IPS DF 19.7 (cell line): ENCODE data around the gene DHRS2.

ENCODE experiments used
- DNase-seq: peaks from one replicate; pipeline ENCODE4 v3.0.0-alpha.2; 2013; ENCODE audit warnings: low read depth, low spot score

DHRS2 gene

DNA sequence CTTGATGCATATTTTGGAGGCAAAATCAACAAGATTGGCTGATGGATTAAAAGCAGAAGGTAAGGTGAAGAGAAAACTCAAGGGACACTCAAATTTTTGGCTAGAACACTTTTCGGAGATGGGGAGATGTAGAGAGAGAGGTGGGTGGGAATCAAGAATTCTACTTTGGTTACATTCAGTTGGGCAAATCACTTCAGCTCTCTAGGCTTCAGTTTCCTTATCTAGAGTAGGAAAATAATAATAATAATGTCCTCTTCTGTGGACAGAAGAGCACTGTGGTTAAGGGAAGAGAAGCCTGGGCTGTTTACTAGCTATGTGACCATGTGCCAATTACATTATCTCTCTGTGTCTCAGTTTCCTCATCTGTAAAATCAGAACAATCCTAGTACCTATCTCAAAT is 23.4 kb upstream of the DHRS2 start:
- no peak for DNase-seq

DNA sequence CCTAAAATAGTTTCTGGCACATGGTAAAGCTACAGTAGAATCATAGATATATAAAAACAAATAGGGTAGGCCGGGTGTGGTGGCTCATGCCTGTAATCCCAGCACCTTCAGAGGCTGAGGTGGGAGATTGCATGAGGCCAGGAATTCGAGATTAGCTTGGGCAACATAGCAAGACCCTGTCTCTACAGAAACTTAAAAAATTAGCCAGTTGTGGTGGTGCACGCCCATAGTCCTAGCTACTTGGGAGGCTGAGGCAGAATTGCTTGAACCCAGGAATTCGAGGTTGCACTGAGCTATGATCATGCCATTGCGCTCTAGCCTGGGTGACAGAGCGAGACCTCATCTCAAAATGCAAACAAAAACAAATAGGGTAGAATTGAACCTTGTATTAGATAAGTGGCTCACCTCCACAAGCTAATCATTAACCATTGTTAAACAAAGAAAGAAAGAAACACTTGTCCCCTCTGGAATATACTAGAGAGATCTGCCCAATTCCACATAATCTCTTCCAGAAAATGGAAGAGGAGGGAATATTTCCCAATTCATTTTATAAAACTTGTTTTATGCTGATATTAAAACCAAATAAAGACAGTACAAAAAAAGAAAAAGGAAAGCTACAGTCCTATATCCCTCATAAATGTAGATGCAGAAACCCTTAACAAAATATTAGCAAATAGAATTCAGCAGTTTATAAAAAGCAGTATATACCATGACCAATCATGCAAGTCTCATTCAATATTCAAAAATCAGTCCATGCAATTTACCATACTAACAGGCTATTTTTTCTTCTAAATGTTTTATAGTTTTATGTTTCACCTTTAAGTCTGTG is 22.7 kb upstream of the DHRS2 start:
- no peak for DNase-seq

DNA sequence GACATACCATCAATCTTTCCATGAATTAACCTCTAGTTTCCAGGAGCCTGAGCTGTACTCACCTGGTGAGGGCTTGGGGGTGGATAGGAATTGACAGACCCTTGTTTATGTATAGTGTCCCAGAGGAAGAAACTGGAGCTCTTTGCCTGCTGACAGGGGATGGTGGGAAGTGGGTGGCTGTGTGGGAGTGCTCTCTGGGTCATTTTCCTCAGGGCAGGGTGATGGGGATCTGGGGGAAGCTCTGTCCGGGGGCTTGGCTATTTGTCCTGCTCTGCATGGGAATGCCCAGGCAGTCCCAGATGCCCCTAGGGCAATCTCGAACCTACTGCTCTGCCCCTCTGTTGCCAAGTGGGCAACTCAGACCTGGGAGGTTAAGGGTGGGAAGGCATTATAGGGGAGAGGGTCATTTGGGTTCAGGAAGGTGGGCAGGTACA is 21.8 kb upstream of the DHRS2 start:
- DNase-seq = no peak

DNA sequence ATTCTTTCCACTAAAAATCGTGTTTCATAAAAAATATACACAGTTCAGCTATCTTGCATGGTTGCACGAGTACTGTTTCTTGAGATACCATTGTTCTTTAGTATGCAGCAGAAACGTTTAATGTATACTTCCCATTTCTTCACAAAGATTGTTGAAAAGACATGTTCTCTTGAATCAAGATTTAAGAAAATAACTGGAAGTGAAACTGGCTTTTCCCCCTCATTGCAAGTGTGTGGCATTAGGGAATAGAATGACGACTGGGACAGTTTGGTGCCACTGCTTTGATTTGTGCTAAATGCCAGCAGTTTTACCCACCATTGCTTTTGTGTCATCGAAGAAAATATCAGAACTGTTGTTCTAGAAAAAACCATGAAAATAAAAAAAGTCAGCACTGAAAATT is 20.3 kb upstream of the DHRS2 start:
- DNase-seq = no peak

DNA sequence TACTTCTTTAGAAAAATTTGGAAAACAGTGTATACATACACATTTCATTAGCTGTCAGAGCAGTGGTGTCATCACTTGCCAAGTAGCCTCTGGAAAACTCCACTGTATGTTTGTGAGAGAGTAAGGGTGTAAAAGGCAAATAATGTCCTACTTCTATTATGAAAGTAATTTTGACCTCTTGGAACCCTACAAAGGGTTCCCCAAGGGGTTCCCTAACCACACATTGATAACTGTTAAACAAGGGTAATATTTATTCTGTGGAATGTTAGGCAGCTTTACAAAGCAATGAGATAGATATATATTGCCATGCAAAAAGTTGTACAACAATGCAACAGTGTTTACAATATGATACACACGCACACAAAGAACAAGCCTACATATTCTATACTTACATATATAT is 18.6 kb upstream of the DHRS2 start:
- no peak for DNase-seq

DNA sequence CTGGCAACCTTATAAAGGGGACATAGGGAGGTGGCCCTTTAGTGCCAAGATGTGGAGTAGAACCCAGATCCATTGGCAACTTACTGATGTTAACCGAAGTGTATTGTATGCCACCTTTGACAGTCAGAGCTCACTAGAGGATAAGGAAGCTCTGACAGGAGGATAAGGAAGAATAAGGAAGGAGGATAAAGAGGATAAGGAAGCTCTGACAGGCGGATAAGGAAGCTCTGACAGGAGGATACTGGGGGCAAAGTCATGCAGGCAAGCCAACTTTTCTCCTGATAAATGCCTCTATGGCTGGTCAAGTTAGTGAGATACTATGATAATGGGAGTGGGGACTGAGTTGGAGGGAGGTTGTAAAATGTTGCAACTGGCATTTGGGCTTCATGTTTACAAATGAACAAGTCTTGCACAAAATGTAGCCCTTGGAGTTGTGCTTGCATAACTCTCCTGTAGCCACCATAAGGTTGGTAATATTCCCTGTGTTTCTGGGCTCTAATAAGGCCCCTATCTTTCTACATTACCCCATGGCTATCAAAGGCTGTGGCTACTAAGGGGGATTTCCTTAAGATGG is 17.7 kb upstream of the DHRS2 start:
- DNase-seq = no peak

DNA sequence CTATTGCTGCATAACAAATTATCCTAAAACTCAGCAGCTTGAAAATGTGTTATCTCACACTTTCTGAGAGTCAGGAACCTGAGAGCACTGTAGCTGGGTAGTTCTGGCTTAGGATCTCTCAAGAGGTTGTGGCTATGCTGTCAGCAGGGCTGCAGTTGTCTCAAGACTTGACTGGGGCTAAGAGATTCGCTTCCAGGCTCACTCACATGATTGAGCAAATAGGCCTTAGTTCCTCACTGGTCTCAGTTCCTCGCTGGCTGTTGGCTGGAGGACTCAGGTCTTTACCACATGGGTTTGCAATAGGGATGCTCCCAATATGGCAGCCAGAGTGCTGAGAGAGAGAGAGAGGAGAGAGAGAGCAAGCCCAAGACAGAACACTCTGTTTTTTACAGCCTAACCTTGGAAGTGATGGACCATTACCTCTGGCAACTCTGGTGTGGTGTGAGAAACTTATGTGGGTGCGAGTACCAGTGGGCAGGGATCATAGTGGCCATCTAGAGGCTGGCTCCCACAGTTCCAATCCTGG is 15.9 kb upstream of the DHRS2 start:
- no peak for DNase-seq

DNA sequence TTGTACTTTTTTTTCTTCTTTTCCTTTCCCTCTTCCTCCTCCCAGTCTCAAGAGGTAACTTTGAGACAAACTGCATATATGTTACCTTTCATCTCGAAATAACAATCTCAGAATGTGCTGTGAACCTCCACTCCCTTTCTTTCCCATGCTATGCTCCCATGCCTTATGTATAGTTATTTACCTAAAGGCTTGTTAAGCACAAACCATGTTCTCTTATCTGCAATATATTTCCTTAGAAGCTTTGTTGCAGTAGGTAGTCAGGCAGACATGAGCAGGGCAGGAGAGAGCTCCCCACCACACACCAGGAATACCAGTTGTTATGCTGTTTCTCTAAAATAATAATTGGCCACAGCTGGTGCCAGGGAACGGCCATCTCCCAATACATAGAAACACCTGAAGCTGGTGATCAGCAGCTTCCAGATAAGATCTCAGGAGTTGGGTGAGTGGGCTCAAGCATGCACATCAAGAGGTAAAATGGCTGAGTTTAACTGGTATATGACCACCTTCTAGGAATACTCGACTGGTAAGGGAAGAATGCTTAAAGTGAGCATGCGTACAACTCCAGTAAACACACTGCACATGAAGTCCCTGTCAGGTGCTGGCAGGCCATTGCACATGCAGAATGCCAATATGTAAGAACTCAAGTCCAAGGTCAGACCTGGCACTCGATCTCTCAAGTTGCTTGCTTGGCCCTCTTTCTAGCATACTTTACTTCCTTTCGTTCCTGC is 14.8 kb upstream of the DHRS2 start:
- DNase-seq = no peak

DNA sequence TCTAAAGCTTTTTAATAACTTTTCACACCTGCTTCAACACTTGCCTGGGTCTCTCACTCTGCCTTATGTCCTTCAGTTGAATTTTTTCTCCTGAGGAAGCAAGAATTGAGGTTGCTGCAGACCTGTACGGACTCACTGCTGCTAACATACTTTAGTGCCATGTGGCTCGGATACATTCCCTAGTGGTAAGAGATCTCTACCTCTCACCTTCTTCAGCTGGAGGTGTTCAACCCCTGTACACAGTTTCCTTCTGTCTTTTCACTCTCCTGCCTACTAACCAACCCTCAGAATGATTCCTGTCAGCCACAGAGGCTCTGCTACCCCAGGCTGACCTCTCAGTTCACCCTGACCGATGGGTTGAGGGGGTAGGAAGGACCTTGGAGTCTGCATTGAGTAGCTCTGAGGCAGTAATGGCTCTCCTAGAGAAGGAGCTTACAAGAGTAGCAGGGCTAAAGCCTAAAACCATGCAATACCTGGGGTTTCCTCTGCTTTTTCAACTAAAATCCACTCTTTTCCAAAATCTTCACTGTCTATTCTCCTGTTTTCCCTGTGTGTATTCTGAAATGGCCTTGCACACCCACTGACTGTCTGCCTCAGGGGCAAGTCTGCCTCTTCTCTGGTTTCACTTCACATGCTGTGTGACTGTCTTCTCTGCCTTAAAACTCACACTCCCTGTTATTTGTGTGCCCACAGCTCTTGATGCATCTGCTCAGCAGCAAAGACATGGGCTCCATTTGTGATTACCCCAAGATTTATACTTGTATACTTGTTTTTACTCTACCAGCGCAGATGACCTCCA is 14.0 kb upstream of the DHRS2 start:
- DNase-seq = no peak

DNA sequence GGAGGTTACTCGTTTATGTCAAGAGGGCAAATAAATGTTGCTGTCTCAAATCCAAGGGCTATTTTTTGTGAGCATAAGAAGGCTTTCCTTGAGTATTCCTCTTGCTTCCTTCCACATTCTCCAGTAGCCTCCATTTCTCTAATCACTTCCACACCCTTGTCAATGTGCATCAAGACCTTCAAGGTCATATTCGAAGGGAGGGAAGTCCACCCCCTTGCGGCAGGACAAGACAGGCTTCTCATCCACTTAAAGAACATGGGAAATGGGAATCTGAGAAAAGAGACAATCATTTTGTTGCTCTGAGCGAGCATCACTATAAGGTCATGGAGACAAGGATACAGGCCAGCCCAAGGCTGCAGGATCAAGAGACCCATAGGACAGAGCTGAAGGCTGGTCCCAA is 13.2 kb upstream of the DHRS2 start:
- DNase-seq = no peak

DNA sequence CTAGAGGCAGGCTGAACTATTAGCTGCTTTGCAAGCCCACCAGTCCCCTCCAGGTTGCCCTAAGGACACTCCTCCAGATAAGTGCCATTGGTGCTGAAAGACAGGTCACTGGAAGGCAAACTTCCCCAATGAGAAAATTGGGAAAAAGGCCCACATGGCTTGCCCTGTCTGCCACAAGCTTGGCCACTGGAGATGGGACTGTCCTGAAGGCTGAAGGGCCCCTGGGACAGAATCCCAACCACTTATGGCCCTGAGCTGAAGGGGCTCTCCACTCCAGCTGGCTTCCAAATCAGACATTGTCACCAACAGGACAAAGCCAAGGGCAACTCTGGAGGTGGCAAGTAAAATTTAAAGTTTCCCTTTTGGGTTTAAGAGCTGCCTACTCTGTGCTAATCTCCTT is 12.2 kb upstream of the DHRS2 start:
- no peak for DNase-seq

DNA sequence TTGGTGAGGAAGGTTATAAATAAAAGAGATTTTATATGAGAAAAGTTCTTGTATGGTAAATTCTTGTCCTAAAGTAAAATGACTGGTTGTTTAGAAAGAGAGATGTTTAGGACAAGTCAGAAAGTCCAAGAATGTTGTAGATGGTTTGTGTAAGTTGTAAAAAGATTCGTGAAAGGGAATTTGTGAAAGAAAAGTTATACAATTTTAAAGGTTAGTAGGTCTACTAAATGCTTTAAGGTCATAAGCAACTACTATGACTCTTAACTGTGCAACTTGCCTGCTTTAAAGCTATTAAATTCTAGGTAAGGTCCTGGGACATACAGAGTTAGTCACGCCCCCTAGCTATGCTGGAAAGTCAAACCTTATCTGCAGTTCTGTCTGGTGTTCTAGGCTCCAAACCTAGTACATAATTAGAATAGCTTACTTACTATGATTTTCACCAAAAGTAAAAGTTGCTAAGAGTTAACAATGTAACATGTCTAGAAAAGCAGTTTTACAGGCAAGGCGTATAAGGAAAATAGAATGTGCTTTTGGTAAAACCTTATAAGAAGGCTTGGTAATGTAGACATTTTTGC is 11.2 kb upstream of the DHRS2 start:
- no peak for DNase-seq

DNA sequence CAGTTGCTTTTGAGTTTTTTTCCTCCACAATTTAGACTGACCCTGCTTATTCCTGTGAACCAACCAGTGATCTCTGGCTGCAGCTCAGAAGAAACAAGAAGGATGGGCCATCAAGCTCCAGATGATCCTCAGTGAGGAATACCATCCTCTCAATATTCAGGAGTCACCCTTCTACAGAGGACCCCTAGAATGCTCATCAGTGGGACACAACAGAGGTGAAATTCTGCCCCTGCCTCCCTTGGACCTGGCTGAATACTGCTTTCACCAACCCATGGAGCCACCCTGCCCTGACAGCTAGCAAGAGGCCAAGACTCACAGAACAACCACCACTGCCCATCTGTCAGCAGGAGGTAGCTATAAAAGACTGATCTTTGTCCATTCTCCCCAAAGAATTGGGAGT is 9.2 kb upstream of the DHRS2 start:
- DNase-seq = no peak

DNA sequence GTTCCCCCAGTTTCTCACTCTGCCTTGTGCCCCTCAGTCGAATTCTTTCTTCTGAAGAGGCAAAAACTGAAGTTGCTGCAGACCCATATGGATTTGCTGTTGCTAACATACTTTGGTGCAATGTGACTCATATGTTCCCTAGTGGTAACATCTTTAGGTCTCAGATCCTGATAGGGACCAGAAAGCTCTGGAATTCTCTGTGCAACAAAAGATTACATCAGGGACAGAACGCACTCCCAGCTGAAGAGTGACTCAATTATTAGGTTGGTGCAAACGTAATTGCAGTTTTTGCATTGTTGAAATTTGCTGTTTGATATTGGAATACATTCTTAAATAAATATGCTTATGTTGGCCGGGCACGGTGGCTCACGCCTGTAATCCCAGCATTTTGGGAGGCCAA is 8.2 kb upstream of the DHRS2 start:
- no peak for DNase-seq

DNA sequence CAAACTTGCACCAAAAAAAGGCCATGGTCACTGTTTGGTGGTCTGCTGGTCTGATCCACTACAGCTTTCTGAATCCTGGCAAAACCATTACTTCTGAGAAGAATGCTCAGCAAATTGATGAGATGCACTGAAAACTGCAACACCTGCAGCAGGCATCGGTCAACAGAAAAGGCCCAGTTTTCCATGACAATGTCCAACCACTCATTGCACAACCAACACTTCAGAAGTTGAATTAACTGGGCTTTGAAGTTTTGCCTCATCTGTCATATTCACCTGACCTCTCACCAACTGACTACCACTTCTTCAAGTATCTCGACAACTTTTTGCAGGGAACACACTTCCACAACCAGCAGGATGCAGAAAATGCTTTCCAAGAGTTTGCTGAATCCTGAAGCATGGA is 7.0 kb upstream of the DHRS2 start:
- no peak for DNase-seq

DNA sequence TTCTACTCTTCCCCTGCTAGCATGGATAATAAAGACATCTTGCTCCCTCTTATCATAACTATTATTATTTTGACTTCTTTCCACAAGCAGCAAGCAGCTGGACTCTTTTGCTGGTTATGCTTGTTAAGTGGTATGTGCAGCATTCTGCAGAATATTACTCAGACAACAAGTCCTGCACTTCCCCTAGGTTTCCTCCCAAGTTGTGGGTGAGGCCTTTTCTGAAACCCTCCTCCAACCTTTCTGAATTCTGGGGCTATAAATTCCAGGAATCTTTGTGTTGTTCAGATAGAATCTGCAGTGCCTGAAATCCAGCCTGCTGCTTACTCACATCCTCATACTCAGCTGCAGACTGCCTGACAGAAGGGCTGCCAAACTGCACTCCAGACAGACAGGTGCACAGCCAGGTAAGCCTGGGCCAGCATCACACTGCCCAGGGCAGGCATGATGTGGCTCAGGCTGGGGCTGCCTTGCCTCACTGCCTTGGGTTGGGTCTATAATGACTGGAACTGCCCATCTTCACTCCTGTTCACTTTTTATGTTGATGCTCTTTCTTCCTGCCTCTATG is 6.2 kb upstream of the DHRS2 start:
- no peak for DNase-seq

DNA sequence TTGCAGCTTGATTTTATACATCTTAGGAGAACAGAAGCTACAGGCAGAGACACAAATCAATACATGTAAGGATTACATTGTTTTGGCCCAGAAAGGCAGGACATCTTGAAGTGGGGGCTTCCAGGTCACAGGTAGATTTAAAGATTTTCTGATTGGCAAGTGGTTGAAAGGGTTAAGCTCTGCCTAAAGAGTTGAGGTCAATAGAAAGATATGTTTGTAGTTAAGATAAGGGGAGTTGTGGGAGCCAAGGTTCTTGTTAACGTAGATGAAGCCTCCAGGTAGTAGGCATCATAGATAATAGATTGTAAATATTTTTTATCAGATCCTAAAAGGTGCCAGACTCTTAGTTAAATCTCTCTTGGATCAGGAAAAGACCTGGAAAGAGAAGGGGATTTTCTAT is 5.5 kb upstream of the DHRS2 start:
- DNase-seq = no peak

DNA sequence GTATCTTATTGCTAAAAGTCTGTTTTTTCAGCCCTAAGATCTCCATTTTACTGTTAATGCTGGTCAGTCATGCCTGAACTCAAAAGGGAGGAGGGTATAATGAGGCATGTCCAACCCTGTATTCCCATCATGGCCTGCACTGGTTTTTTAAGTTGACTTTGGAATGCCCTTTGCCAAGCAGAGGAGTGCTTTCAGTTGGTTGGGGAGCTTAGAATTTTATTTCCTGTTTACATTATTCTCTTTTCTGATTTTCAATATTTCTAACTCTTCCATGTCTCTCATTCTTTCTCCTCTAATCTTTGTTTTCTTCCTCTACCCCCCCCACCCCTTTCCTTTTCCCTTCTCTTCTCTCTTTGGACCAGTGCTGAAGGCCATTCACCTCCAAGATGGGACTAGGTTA is 4.9 kb upstream of the DHRS2 start:
- no peak for DNase-seq

DNA sequence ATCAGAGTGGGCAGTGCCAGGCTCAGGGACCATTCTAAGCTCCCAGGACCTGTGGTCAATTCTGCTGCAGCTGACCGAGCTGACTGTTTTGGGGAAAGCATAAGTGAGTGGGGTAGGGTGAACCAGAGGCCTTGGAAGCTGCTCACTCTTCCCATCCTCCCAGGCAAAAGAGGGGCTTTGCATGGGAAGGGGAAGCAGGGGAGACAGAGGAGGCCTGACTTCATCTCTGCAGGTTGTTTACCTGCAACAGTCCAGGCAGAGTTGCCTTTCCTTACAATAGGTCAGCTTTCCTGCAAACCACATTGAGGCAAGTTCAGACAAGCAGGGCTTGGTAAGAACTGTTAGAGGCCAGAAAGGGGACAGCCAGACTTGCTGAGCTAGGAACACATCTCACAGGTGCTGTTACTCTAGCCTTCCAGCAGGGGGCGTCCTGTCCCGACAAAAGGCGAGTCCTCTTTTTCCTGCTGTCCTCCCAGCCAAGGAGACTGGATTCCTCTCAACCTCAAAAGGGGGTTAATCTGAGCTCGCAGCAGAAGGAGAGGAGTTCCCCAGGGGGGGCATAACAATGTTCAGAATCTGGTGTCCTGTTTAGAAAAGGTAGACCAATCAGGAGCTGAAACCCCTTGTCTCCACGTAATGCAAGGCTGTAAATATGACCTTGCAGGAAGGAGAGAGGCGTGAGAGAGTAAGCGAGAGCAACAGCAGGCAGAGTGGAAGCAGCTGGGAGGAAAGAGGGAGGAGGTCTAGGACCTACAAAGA is 4.3 kb upstream of the DHRS2 start:
- DNase-seq = peak; percentile 50

DNA sequence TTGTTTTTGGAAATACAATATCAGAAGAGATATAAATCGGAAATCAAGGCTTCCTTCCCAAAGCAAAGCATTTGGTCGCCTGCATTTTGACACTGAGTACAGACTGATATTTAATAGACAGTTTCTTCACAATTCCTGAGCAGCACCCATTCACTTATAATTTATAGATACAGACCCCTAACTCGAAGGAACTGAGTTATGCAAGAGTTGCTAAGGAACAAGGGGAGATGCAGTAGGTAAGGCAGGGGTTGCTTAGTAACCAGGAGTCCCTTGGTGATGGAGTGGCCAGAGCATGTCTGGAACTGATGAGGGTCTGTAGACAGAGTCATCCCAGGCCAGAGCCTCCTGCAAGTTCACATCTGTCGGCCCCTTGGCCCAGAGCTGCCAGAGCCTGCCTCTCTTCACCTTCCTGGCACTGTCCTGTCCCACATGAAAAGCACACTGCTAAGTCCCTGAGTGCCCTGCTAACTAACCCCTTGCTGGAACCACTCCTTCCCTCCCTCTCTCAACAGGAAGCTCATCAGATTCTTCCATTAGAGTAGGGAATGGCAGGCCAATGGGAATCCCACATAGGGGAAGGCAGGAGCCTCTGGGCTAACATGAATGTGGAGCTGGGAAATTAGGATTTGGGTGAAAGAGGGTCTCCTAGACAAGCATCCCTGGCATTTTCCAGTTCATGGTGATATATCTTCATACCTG is 3.6 kb upstream of the DHRS2 start:
- DNase-seq = no peak
